Ishikawa (cell line): Measurements from ENCODE around the gene BCR.

Experiments used
- CEBPB ChIP-seq: IDR thresholded peaks from 2 replicates; pipeline ENCODE4 v1.6.1; 2012
- CREB1 ChIP-seq: IDR thresholded peaks from 2 replicates; pipeline ENCODE4 v1.6.1; 2012; ENCODE audit warnings: low read depth
- EGR1 ChIP-seq: IDR thresholded peaks from 2 replicates; pipeline ENCODE4 v1.6.1; 2012
- EP300 ChIP-seq: IDR thresholded peaks from 2 replicates; pipeline ENCODE4 v1.6.1; 2012; ENCODE audit warnings: borderline replicate concordance
- FOXM1 ChIP-seq: IDR thresholded peaks from 2 replicates; pipeline ENCODE4 v1.6.1; 2012; ENCODE audit warnings: low read depth, borderline replicate concordance
- NFIC ChIP-seq: IDR thresholded peaks from 2 replicates; pipeline ENCODE4 v1.6.1; 2012
- RAD21 ChIP-seq: IDR thresholded peaks from 2 replicates; pipeline ENCODE4 v1.6.1; 2012; ENCODE audit warnings: low read depth
- TAF1 ChIP-seq: IDR thresholded peaks from 2 replicates; pipeline ENCODE4 v1.6.1; 2012; ENCODE audit warnings: low read depth, mild to moderate bottlenecking
- TCF12 ChIP-seq: IDR thresholded peaks from 2 replicates; pipeline ENCODE4 v1.6.1; 2012; ENCODE audit warnings: low read depth
- TEAD4 ChIP-seq: IDR thresholded peaks from 2 replicates; pipeline ENCODE4 v1.6.1; 2012
- YY1 ChIP-seq: IDR thresholded peaks from 2 replicates; pipeline ENCODE4 v1.6.1; 2012; ENCODE audit warnings: low read depth
- ZBTB7A ChIP-seq: IDR thresholded peaks from 2 replicates; pipeline ENCODE4 v1.6.1; 2012; ENCODE audit warnings: low read depth
- TF ChIP-seq, protein P1 (sequence below): IDR thresholded peaks from 2 replicates; pipeline ENCODE4 v1.6.1; 2012
- TF ChIP-seq, protein P2 (sequence below): IDR thresholded peaks from 2 replicates; pipeline ENCODE4 v1.6.1; 2012
- TF ChIP-seq, protein P3 (sequence below): IDR thresholded peaks from 2 replicates; pipeline ENCODE4 v1.6.1; 2012; ENCODE audit warnings: low read depth, mild to moderate bottlenecking

Gene BCR

DNA sequence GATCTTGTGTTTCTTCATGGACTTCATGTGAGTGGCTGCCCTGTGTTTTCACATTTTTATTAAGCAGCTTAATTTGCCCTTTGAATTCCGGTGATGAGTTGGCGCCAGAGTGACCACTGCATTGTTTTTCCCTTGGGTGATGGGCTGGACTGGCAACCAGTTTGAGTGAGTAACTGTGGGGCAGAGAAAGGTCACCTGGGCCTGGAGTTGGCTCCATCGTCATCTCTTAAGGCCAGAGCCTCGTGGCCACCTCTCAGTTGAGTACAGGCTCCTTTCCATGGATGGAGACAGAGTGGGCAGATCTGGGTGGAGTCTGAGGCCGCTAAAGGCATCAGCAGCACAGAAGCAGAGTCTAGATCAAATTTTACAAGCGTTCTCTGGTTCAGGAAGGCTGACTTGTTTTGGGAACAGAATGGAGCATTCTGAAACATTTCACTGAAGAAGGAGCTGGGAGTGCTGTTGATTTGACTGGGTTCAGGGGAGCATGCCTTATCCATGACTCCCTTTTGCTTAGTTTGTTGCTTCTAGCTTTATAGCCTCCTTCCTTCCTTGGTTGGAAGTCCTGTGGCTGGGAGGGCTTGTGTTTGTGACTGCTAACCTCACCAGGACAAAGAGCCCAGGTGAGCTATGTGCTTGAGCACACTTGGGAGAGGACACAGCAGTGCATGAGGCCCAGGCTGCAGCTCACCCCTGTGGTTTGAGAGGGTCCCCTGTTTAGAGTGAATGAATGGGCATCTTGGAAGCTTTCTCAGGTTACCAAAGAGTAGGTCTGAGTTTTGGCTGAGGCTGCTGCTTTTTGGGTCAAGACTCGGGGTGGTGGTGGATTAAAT is 7.8 kb downstream of the BCR start:
- TF ChIP-seq NFIC: no peak
- TF ChIP-seq TEAD4: no peak
- TF ChIP-seq, protein P1, sequence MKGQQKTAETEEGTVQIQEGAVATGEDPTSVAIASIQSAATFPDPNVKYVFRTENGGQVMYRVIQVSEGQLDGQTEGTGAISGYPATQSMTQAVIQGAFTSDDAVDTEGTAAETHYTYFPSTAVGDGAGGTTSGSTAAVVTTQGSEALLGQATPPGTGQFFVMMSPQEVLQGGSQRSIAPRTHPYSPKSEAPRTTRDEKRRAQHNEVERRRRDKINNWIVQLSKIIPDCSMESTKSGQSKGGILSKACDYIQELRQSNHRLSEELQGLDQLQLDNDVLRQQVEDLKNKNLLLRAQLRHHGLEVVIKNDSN: no peak
- no peak for TF ChIP-seq EGR1
- TF ChIP-seq ZBTB7A: no peak
- TF ChIP-seq, protein P2, sequence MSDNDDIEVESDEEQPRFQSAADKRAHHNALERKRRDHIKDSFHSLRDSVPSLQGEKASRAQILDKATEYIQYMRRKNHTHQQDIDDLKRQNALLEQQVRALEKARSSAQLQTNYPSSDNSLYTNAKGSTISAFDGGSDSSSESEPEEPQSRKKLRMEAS: no peak
- no peak for TF ChIP-seq FOXM1
- no peak for TF ChIP-seq YY1
- TF ChIP-seq TCF12: no peak
- no peak for TF ChIP-seq CEBPB
- no peak for TF ChIP-seq RAD21
- TF ChIP-seq CREB1: no peak
- TF ChIP-seq TAF1: no peak
- TF ChIP-seq, protein P3, sequence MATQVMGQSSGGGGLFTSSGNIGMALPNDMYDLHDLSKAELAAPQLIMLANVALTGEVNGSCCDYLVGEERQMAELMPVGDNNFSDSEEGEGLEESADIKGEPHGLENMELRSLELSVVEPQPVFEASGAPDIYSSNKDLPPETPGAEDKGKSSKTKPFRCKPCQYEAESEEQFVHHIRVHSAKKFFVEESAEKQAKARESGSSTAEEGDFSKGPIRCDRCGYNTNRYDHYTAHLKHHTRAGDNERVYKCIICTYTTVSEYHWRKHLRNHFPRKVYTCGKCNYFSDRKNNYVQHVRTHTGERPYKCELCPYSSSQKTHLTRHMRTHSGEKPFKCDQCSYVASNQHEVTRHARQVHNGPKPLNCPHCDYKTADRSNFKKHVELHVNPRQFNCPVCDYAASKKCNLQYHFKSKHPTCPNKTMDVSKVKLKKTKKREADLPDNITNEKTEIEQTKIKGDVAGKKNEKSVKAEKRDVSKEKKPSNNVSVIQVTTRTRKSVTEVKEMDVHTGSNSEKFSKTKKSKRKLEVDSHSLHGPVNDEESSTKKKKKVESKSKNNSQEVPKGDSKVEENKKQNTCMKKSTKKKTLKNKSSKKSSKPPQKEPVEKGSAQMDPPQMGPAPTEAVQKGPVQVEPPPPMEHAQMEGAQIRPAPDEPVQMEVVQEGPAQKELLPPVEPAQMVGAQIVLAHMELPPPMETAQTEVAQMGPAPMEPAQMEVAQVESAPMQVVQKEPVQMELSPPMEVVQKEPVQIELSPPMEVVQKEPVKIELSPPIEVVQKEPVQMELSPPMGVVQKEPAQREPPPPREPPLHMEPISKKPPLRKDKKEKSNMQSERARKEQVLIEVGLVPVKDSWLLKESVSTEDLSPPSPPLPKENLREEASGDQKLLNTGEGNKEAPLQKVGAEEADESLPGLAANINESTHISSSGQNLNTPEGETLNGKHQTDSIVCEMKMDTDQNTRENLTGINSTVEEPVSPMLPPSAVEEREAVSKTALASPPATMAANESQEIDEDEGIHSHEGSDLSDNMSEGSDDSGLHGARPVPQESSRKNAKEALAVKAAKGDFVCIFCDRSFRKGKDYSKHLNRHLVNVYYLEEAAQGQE: no peak

DNA sequence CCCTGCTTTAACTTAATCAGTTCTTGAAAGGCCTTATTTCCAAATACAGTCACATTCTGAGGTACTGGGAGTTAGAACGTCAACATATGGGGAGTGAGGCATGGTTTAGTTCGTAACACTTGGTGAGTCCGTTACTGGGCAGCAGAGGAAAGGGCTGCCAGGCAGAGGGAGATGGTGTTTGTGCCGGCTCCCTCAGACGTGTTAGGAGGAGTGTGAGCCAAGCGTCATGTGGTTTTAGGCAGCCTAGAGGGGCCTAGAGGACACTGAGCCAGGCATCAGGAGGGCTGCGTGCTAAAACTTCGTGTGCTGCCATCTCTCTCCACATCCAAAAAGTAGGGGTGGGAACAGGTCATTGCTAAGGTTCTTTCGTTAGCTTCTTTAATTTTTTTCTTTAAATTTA is 10.2 kb downstream of the BCR start:
- TF ChIP-seq, protein P2: no peak
- TF ChIP-seq EP300 (no peak), RAD21 (no peak), NFIC (no peak), FOXM1 (no peak), YY1 (no peak), TAF1 (no peak), CREB1 (no peak), TCF12 (no peak), CEBPB (no peak), TEAD4 (no peak), EGR1 (no peak)
- TF ChIP-seq, protein P1: no peak

DNA sequence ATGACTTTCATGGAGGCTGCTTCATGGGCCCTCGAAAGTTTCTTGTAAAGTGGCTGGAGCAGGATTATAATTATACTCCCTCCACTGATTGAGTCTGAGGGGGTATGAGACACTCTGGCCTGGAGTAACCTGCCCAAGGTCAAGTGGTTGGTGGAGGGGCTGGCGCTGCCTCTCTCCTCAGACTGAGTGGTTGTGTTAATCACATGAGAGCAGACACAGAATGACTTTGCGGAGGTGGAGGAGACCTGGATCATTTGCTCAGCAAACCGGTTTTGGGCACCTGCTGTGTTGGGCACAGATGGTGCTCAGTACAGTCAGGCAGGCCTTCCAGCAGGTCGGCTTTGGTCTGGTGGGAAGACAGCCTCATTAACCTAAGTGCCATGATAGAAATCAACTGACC is 11.8 kb downstream of the BCR start:
- TF ChIP-seq, protein P2: peak; percentile 75
- TF ChIP-seq ZBTB7A (no peak), NFIC (peak; percentile 82), CREB1 (no peak), TCF12 (peak; percentile 95), TEAD4 (peak; percentile 65; the same call in 1 of the 2 replicates), CEBPB (no peak), EGR1 (peak; percentile 96), EP300 (peak; percentile 88), FOXM1 (no peak), TAF1 (no peak), YY1 (0 out of 2 replicates have a peak, but pooled peaks have one; percentile 23), RAD21 (no peak)
- TF ChIP-seq, protein P1: peak; percentile 78
- TF ChIP-seq, protein P3: no peak

DNA sequence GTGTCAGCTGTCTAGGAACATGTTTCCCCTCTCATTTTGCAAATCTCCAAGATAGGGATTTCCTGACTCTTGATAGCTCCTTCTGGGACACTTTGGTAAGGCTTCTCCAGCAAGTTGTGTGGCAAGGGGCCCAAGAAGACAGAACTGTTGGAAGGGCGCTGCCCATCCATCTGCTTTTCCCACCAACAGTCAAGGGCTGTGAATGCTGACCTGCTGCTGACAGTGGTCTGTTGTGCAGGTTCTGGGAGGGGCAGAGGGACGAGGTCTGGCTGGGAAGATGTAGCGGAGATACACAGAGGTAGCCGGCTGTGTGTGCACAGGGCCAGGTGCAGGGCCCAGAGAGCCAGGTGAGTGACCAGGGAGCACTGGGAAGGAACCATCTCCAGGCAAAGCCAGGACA is 12.2 kb downstream of the BCR start:
- no peak for TF ChIP-seq EP300
- no peak for TF ChIP-seq FOXM1

DNA sequence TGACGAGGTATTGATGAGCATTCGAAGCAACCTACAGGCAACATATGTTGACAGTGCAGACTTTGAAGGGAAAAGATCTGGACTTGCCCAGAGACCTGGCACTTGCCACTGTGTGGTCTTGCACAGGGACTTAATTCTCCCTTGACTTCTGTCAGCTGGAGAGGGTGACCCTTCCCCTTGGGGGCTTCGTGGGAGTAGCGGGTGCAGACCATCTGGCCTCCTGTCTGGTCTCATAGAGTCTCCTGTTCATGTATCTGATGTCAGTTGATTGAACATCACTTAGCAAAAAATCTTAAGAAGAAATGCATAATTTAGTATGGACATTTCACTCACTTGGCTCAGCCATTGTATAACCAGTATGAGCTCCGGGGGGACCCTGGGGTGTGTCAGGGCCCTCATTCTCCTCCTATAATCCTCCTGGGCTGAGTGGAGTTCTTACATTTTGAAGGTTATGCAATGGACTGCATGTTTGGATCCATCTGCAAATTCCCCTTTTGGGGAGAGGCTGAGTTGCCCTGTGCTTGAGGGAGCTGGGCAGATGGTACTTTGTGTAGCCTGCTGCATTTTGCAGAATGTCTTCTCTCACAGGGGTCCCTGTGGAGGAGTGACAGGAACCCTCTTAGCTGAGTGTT is 13.0 kb downstream of the BCR start:
- no peak for TF ChIP-seq FOXM1

DNA sequence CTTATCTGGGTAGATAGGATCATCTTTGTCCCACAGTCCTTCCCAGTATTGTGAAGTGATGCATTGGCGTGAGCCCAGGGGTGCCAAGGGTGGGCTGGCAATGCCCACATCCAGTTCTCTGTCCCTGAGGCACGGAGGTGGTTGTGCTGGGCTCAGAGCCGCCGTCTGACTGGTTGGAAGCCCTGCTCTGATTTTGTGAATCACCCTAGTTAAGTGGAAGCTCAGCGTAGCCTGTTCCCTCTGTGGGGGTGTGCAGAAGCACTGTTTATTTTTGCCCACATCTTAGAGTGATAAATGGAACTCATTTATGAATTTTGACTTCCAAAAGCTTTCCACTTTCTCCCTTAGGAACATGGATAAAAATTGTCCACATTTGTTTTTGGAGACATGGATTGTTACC is 13.6 kb downstream of the BCR start:
- TF ChIP-seq TCF12 (no peak), TEAD4 (no peak), TAF1 (no peak), NFIC (no peak), YY1 (no peak), CEBPB (no peak), RAD21 (no peak), ZBTB7A (no peak), EP300 (no peak), CREB1 (no peak), FOXM1 (no peak), EGR1 (no peak)
- TF ChIP-seq, protein P1: no peak
- TF ChIP-seq, protein P3: no peak
- TF ChIP-seq, protein P2: no peak
